Stimulated activated CD8-positive, alpha-beta memory T cell treated with anti-CD3 and anti-CD28 coated beads, Interleukin-15, amount 100 ng/mL, for 1 hour (primary cell): Measurements from ENCODE around the gene ZNF746.
"Not testable (repeated sequence)": the region's sequence is repeated elsewhere in the genome, so short reads cannot be mapped to it uniquely, and the experiment has no call there.

ENCODE experiments used
- DNase-seq: peaks from one replicate; pipeline ENCODE4 v3.0.0-alpha.2; 2020; ENCODE audit warnings: low read depth

The ZNF746 gene

DNA sequence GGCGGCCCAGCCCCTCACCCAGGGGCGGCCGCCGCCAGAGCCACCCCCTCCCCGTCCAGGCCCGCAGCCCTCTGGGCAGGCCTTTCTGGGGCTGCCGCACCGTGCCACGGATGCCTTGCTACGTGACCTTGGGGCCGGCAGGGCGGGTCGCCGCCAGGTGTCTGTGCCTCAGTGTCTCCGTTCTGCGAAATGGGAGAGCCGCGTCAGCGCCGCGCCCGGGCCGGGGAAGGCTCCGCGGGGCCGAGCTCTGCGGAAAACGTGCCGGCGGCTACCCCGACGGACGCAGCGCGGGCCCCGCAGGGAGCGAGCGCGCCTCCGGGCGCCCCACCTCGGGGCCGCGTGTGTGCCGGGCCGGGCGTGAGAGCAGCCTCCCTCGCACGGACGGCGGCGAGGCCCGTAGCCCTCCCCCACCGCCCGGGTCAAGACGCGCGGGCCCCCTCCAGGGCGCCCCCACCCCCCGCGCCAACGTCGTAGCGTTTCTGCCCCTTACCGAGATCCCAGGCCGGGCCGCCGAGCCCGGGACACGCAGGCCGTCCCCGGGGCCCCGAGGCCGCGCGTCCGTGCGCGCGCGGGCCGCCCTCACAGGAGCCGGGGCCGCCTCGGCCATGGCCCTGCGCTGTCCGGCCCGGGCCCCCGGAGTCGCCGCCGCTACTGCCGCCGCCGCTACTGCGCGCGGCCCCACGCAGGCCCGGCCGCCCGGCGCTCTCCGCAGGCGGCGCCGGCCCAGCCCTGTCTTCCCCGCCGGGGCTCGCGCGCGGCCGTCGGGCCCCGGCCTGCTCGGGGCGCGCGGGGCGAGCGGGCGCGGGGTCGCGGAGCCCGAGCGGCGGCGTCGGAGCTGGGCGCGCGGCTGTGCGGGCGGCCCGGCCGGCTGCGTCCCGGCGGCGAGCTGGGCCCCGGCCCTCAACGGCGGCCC, 37.8 kb downstream of the ZNF746 start:
- DNase-seq = no peak

DNA sequence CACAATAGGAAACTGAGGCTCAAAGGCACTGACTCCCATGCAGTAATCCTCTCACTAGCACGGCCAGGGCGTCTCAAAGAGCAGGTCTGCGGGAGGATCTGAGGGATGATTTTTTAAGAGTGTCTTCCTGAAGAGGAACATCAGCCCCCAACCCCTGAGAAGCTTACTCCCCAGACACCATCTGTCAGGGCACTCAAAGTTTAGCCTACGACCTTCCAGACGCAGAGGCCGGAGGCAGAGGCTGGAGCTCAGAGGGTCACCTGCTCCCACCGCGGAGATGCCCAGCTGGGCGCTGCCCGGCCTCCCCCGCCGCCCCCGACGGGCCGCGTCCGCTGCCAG, 38.4 kb downstream of the ZNF746 start:
- DNase-seq = no peak

- no peak for DNase-seq
Measured at GRCh38 chr7:149458235-149458634, 39.4 kb downstream of the ZNF746 start.

DNA sequence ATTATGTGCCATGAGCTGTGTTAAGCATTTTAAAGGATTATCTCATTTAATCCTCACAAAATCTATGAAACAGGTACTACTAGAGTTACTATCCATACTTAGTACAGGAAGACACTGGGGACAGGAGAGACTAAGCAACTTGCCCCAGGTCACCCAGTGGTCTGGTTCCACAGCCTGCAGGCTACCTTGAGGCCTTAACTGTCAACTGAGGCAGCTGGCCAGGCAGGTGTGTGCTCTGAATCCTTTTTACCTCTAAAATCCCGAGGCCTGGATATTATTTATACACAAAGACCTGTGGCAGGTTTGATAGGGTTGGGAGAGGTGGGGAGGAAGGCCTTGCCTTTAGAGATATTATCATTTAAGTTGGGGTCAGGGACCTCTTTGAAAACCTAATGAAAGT, 39.8 kb downstream of the ZNF746 start:
- no peak for DNase-seq

GRCh38 chr7:149456506-149457421, 40.8 kb downstream of the ZNF746 start:
- DNase-seq = no peak

- DNase-seq = no peak
Measured at GRCh38 chr7:149455175-149455950, 42.2 kb downstream of the ZNF746 start.

GRCh38 chr7:149454750-149455149, 42.9 kb downstream of the ZNF746 start:
- no peak for DNase-seq

DNA sequence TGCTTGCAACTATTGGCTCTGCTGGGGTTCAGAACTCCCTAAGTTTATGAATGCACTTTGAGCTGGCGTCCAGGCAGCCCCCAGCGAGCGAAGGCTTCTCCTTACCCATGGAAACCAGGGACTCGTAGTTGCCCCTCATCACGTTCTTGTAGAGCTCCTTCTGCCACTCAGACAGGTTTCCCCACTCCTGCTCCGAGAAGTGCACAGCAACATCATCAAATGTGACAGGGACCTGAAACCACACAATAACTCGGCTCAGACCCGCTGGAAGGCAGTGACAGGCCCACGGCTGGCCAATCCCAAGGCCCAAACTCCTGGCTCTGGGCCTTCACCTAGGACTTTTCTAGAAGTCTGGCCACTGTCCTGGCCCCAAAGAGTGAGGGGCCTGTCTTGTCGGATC, 43.6 kb downstream of the ZNF746 start:
- DNase-seq = no peak

DNA sequence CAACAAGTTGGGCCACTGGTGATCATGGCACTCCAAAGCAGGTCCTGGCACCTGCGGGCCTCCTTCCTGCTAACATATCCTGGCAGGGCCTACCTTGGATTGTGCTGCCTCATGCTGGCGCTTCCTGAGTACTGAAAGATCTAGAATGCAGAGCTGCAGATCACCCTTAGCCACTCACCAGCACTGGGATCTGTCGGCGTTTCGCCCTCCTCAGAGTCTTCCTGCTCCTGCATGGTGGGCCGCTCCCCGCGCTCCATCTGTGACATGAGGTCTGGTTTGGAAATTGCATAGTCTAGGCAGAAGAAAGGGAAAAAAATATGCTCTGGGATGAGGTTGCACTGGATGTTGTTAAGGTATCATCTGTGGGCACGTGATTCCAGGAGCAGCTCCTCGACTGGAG, 46.8 kb downstream of the ZNF746 start:
- no peak for DNase-seq

DNA sequence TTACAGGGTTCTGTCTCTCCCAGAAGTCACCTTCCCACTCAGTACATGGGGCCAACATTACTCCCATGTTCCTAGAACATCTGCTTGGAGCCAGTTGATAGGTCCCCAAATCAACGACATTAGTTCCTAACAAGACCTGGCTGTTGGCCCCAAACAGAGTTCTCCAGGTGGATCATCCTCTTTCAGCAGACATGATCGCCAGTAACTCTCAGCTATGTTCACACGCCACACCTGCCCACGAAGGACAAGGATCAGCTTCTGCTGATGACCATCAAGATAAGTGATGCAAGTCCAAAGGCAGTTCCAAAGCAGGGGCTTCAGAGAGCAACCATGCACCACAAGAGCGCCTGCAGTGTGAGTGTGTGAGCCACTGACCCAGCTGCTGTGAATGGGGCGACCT, 47.7 kb downstream of the ZNF746 start:
- DNase-seq = no peak

DNA sequence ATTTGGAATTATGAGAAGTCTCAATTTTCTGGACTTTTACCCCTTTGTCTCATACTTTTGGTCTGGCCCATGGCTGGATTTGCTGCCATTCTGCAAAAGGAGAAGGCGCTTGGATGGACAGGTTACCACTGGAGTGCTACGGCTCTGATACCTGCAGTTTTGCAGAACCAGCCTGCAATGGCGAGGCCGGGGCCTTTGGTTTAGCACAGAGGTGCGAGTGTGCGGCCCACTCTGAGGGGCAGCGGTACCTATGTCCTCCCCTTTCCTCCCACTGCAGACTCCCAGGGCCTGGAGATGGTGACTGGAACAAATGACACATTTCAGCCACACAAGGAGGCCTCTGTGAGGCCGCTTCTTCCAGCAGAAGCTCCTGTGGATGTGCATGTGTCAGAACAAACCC, 48.6 kb downstream of the ZNF746 start:
- no peak for DNase-seq

- not testable (repeated sequence) for DNase-seq
Measured at GRCh38 chr7:149446026-149446425, 51.6 kb downstream of the ZNF746 start.

DNA sequence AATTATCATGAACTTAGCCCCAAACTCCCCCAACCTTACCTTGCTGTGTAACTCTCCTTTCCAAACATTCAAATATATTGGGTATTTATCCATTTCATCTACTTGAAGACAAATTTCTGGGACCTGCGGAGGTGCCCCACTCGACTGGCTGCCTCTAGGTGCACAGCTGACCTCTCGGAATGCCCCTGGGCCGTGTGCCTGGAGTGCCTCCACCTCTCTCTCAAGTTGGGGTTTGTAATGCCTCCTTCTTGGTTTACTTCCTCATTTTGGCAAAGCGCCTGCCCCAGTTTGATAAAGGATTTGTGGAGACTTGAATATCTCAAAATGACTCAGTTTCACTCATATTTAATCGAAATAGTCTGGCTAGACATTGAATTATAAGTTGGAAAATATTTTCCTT, 53.3 kb downstream of the ZNF746 start:
- DNase-seq = no peak

DNA sequence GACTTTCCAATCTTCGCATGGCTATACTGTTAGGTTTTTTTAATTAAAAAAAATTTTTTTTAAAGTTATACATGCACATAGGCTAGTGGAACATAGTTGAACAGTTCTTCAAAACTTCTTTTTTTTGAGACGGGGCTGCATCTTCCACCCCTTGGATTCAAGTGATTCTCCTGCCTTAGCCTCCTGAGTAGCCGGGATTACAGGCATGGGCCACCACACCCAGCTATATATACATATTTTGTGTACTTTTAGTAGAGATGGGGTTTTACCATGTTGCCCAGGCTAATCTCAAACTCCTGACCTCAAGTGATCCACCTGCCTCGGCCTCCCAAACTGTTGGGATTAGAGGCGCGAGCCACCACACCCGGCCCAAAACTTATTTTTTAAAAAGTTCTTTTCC, 54.1 kb downstream of the ZNF746 start:
- DNase-seq = no peak

DNA sequence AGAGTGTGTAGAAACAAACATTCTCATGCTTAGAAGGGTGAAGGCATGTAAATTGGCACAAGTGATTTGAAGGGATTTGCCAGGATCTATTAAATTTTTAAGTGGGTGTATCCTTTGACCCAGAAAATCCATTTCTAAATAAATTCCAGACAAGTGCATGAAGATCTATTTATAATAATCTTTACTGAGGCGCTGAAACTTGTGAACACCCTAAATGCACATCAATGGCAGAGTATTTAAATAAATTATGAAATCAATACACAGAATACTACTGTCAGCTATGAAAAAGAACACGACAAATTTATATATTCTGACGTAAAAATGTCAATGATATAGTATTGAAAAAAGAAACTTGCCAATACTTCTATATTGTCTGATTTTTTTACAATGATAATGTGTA, 54.7 kb downstream of the ZNF746 start:
- DNase-seq = no peak

DNA sequence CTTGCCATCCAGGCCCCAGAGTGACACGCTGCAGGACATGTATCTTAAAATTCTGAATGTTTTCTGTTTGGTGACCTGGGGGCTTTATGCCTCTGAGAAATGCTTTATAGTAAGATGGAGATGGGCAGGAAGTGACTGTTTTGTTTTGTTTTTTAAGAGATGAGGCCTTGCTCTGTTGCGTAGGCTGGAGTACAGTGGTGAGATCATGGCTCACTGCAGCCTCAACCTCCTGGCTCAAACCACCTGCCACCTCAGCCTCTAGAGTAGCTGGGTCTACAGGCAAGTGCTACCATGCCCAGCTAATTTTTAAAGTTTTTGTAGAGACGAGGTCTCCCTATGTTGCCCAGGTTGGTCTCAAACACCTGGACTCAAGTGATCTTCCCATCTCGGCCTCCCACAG, 57.4 kb downstream of the ZNF746 start:
- no peak for DNase-seq

GRCh38 chr7:149436358-149436757, 61.3 kb downstream of the ZNF746 start:
- no peak for DNase-seq

GRCh38 chr7:149433124-149433523, 64.5 kb downstream of the ZNF746 start:
- no peak for DNase-seq

DNA sequence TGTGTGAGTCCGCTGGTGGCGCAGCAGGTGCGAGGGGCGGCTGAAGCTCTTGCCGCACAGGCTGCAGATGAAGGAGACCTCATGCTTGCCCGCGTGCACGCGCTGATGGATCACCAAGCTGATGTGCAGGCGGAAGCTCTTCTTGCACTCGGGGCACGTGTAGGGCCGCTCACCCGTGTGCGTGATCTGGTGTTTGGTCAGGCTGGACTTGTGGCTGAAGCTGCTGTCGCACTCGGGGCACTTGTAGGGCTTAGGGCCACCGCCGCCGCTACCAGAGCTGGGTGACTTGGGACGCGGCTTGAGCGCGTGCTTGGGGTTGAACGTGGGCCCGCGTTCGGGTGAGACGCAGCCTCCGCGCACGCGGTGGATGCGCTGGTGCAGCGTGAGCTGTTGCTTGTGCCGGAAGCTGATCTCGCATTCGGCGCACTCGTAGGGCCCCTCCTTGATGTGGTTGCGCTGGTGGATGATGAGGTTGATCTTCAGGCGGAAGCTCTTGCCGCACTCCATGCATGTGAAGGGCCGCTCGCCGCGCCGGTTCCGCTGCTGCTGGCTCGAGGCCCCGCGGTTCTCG, 65.4 kb downstream of the ZNF746 start:
- DNase-seq = no peak

- no peak for DNase-seq
Measured at GRCh38 chr7:149431486-149432120, 66.0 kb downstream of the ZNF746 start.

- DNase-seq = no peak
Measured at GRCh38 chr7:149430192-149430591, 67.4 kb downstream of the ZNF746 start.

DNA sequence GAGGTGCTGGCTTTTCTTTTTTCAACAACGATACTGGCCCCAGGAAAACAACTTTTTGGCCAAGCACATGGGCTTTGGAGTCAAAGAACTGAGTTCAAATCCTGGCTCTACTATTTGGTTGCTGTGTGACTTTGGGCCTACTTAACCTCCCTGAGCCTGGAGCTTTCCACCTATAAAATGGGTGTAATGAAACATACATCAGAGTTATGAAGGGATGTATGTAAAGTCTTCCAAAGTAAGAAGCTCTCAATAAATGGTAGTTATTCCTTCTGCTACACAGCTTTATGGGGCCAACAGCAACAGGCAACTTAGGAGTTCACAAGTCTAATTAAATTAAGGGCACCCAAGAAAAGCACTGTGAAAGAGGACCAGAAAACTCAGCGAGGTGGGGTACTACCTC, 69.7 kb downstream of the ZNF746 start:
- DNase-seq = no peak
